ENCODE data around the gene ADAD2.

- TF ChIP-seq CTCF (IDR thresholded peaks at IDR 0.05; ENCODE audit: extremely low read depth in 1 of 2, insufficient read depth in 1 of 2, low read depth in 1 of 2, low read length in 2 of 2): no peak
- no peak for TF ChIP-seq EZH2 (IDR thresholded peaks at IDR 0.05; ENCODE audit: borderline replicate concordance, low read depth, low read length, severe bottlenecking)
- TF ChIP-seq POLR2A (IDR thresholded peaks at IDR 0.05; ENCODE audit: low read depth, low read length): no peak
- no peak for TF ChIP-seq POLR2AphosphoS5 (IDR thresholded peaks at IDR 0.05; ENCODE audit: insufficient read depth, low read depth, low read length)
- TF ChIP-seq MYC (IDR thresholded peaks at IDR 0.05; ENCODE audit: low read depth, low read length): no peak
Measured at GRCh38 chr16:84178892-84179611, 11.9 kb upstream of the ADAD2 start.
